ENCODE data around the gene PC. TPM values are rescaled to one million over a fixed set of nuclear protein-coding genes. Genes with fewer than 3 reads are reported as not detected.

PC gene
- polyA plus RNA-seq, 1 of the 3 experiments (the other 2 are of a cell fraction): 9.7 TPM

- H3K4me1 ChIP-seq (ENCODE audit: control insufficient read depth in 1 of 2, insufficient read depth in 2 of 2, low read depth in 1 of 2, low read length in 1 of 2): peaks cover 0 to 9% of the 10 kb centered on the region in 2 experiments; a peak in 2 of 4 replicates
- H3K9me2 ChIP-seq: no peaks in the 10 kb centered on the region
- DNase-seq: no peak
- no peaks in the 10 kb centered on the region for H4K20me1 ChIP-seq (ENCODE audit: insufficient read depth)
- ChIA-PET POLR2A (interaction anchor here (1.1 kb wide), 1 partner anchor 9 kb away, joined by 4 read pairs; the partner anchor contains the start of gene RCE1), CTCF (interaction anchor here (0.7 to 1.7 kb wide), 3 partner anchors 15 to 123 kb away, joined by 3 to 9 read pairs (median 3); no protein-coding TSS in a partner anchor)
- H3K4me3 ChIP-seq (ENCODE audit: low read depth in 2 of 2, low read length in 1 of 2): no peak overlapping the region
- no peak overlapping the region for H3K27ac ChIP-seq (ENCODE audit: low read depth in 2 of 2, low read length in 1 of 2)
- H3K4me2 ChIP-seq: no peak overlapping the region
- H3K9ac ChIP-seq: no peak overlapping the region
- H3K36me3 ChIP-seq (replicated peaks in 1 of 2; ENCODE audit: control insufficient read depth in 1 of 2, insufficient read depth in 2 of 2, low read length in 1 of 2): peaks cover 0 to 16% of the 10 kb centered on the region in 2 experiments
- no peak overlapping the region for H2AFZ ChIP-seq (ENCODE audit: low read depth)
- no peaks in the 10 kb centered on the region for H3K27me3 ChIP-seq (ENCODE audit: insufficient read depth)
- no peaks in the 10 kb centered on the region for H3K9me3 ChIP-seq
- H3F3A ChIP-seq (replicated peaks; ENCODE audit: insufficient read depth): no peaks in the 10 kb centered on the region
- peaks cover 5% of the 10 kb centered on the region for H3K79me2 ChIP-seq (ENCODE audit: insufficient read depth)
- 93% methylated on average over 18 of the region's 26 CpGs for WGBS (ENCODE audit: low lambda C conversion rate)
- TF ChIP-seq NRF1 (IDR thresholded peaks at IDR 0.05; ENCODE audit: low read depth, low read length): no peak
- TF ChIP-seq FOSL2 (IDR thresholded peaks at IDR 0.05; ENCODE audit: borderline replicate concordance, low read depth): no peak
Observed at GRCh38 chr11:66852466-66853241, 105.5 kb downstream of the PC start.

DNA sequence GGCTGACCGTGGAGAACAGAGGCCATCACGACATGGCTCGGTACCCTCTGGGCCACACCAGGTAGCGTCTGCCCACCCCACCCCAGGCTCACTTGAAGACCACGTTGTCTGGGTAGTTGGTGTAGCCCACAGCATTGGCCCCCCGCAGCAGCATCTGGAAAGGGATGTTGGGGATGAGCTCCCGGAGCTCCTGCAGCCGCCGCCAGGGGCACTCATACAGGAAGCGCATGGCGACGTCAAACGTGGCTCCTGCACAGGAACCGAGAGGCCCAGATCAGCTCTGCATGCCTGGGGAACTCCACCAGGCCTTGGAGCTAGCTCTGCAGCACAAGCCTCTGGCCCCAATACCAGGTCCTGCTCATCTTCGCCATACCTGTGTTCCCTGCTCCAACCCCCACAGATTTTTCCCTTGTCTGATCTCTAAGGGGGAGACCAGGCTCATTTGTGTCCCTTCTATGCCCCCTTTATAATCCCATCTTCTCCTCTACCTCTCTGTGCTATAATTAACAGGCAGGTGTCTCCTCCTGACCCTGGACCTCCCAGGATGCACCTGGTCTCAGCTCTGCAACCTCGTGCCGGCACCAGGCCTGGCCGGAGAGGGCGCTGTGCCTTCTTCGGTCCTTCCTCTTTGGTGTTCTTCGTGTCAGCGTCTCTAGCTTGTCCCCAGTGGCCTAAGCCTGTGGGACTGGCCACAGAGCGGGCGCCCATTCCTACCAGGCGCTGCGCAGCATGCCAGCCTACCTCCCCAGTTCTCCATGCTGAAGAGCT lies 106.3 kb downstream of the PC start:
- Histone ChIP-seq H4K20me1 (ENCODE audit: insufficient read depth) (no peaks in the 10 kb centered on the region), H3K79me2 (ENCODE audit: insufficient read depth) (no peaks in the 10 kb centered on the region), H3K9me3 (no peaks in the 10 kb centered on the region), H3K4me1 (ENCODE audit: control insufficient read depth in 1 of 2, insufficient read depth in 2 of 2, low read depth in 1 of 2, low read length in 1 of 2) (peaks cover 0 to 5% of the 10 kb centered on the region in 2 experiments; a peak in 1 of 4 replicates), H3K36me3 (replicated peaks in 1 of 2; ENCODE audit: control insufficient read depth in 1 of 2, insufficient read depth in 2 of 2, low read length in 1 of 2) (peaks cover 0 to 17% of the 10 kb centered on the region in 2 experiments), H3K4me2 (no peak overlapping the region), H3K4me3 (ENCODE audit: low read depth in 2 of 2, low read length in 1 of 2) (no peak overlapping the region), H2AFZ (ENCODE audit: low read depth) (no peak overlapping the region), H3K27ac (ENCODE audit: low read depth in 2 of 2, low read length in 1 of 2) (no peak overlapping the region), H3K9ac (no peak overlapping the region), H3K9me2 (no peaks in the 10 kb centered on the region), H3F3A (replicated peaks; ENCODE audit: insufficient read depth) (no peaks in the 10 kb centered on the region), H3K27me3 (ENCODE audit: insufficient read depth) (no peaks in the 10 kb centered on the region)
- ChIA-PET CTCF (interaction anchor here (0.7 to 1.7 kb wide), 3 partner anchors 16 to 124 kb away, joined by 3 to 9 read pairs (median 3); no protein-coding TSS in a partner anchor), POLR2A (no interaction called here)
- WGBS (ENCODE audit: low lambda C conversion rate): 97% methylated on average over 14 of the region's 26 CpGs
- no peak for TF ChIP-seq TAF1 (IDR thresholded peaks at IDR 0.05; ENCODE audit: borderline replicate concordance, low read depth, low read length)
- TF ChIP-seq EZH2phosphoT487 (IDR thresholded peaks at IDR 0.05; ENCODE audit: borderline replicate concordance, low read depth): no peak
- TF ChIP-seq NFIC (IDR thresholded peaks at IDR 0.05; ENCODE audit: borderline replicate concordance): no peak
- no peak for TF ChIP-seq FOSL2 (IDR thresholded peaks at IDR 0.05; ENCODE audit: borderline replicate concordance, low read depth)
- no peak for TF ChIP-seq FOXJ3 (CRISPR knock-in tag; IDR thresholded peaks at IDR 0.05)
- TF ChIP-seq, protein P1, sequence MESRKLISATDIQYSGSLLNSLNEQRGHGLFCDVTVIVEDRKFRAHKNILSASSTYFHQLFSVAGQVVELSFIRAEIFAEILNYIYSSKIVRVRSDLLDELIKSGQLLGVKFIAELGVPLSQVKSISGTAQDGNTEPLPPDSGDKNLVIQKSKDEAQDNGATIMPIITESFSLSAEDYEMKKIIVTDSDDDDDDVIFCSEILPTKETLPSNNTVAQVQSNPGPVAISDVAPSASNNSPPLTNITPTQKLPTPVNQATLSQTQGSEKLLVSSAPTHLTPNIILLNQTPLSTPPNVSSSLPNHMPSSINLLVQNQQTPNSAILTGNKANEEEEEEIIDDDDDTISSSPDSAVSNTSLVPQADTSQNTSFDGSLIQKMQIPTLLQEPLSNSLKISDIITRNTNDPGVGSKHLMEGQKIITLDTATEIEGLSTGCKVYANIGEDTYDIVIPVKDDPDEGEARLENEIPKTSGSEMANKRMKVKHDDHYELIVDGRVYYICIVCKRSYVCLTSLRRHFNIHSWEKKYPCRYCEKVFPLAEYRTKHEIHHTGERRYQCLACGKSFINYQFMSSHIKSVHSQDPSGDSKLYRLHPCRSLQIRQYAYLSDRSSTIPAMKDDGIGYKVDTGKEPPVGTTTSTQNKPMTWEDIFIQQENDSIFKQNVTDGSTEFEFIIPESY (IDR thresholded peaks at IDR 0.05; ENCODE audit: borderline replicate concordance, low read depth): no peak
- no peak for TF ChIP-seq SMC3 (IDR thresholded peaks at IDR 0.05; ENCODE audit: low read depth, low read length)
- no peak for TF ChIP-seq REST (IDR thresholded peaks at IDR 0.05; ENCODE audit: low read depth, low read length)
- no peak for TF ChIP-seq RAD21 (IDR thresholded peaks at IDR 0.05; ENCODE audit: low read length)
- no peak for TF ChIP-seq MEF2A (IDR thresholded peaks at IDR 0.05; ENCODE audit: borderline replicate concordance, low read depth)
- no peak for TF ChIP-seq ELF1 (IDR thresholded peaks at IDR 0.05)
- TF ChIP-seq RXRA (IDR thresholded peaks at IDR 0.05; ENCODE audit: borderline replicate concordance, low read depth): no peak
- no peak for TF ChIP-seq MXI1 (IDR thresholded peaks at IDR 0.05; ENCODE audit: low read depth, low read length)
- no peak for TF ChIP-seq USF1 (IDR thresholded peaks at IDR 0.05; ENCODE audit: borderline replicate concordance, low read depth)
- DNase-seq: peak; percentile 31

All from SK-N-SH (cell line).